PC-9 (cell line): ENCODE results near the gene CHST11. TPM values are rescaled to one million over a fixed set of nuclear protein-coding genes. Genes with fewer than 3 reads are reported as not detected.

Experiments used
- BruUV-seq: library from RNA; stranded (reverse); fragments of 400-500 nt; replicated peaks from 2 replicates; lab custom pipeline; 2021; lab: Mats Ljungman, UMichigan
- CTCF ChIA-PET: fragments of 300-600 bp; sonication (Branson Sonifier 250); formaldehyde crosslinking; loops from one replicate; lab custom pipeline; 2022; ENCODE audit warnings: antibody characterized with exemption; lab: Charles Lee
- POLR2A ChIA-PET: fragments of 300-600 bp; sonication (Branson Sonifier 250); formaldehyde crosslinking; loops from one replicate; lab custom pipeline; 2022; ENCODE audit warnings: antibody characterized with exemption; ENCODE audit not compliant: unreplicated experiment; lab: Charles Lee
- DNase-seq, 2 experiments: peaks; one replicate each; pipeline versions ENCODE4 v3.0.0 to v3.0.0-alpha.2; 2015 to 2022; ENCODE audit warnings: mixed read lengths in 1 of 2
- H2AFZ ChIP-seq: fragments of 200-600 bp; sonication (generic); 2 replicates; pipeline ENCODE4 v1.8.1; 2017; ENCODE audit warnings: antibody characterized with exemption
- H3F3A ChIP-seq: fragments of 200-600 bp; sonication (generic); 2 replicates; pipeline ENCODE4 v1.8.1; 2017; ENCODE audit warnings: antibody characterized with exemption, mild to moderate bottlenecking, low read depth; ENCODE audit not compliant: insufficient read depth
- H3K27ac ChIP-seq: fragments of 200-600 bp; sonication (generic); 2 replicates; pipeline ENCODE4 v1.6.1; 2016; ENCODE audit warnings: mixed run types
- H3K27me3 ChIP-seq: fragments of 200-600 bp; sonication (generic); 2 replicates; pipeline ENCODE4 v1.6.1; 2016; ENCODE audit warnings: low read depth, mixed run types; ENCODE audit not compliant: insufficient read depth
- H3K36me3 ChIP-seq: fragments of 200-600 bp; sonication (generic); 2 replicates; pipeline ENCODE4 v1.6.1; 2016; ENCODE audit warnings: low read depth, mixed run types
- H3K4me1 ChIP-seq: fragments of 200-600 bp; sonication (generic); replicated peaks from 2 replicates; pipeline ENCODE4 v1.6.1; 2016; ENCODE audit warnings: mixed run types; ENCODE audit not compliant: insufficient read depth
- H3K4me2 ChIP-seq: fragments of 200-600 bp; sonication (generic); 2 replicates; pipeline ENCODE4 v1.6.1; 2017; ENCODE audit warnings: mixed run types
- H3K4me3 ChIP-seq: fragments of 200-600 bp; sonication (generic); 2 replicates; pipeline ENCODE4 v1.6.1; 2016; ENCODE audit warnings: mixed run types
- H3K79me2 ChIP-seq: fragments of 200-600 bp; sonication (generic); 2 replicates; pipeline ENCODE4 v1.6.1; 2017; ENCODE audit warnings: low read depth, mixed run types
- H3K9me2 ChIP-seq: fragments of 200-600 bp; sonication (generic); 2 replicates; pipeline ENCODE4 v1.8.1; 2017; ENCODE audit warnings: mild to moderate bottlenecking; ENCODE audit not compliant: insufficient read depth
- H3K9me3 ChIP-seq: fragments of 200-600 bp; sonication (generic); 2 replicates; pipeline ENCODE4 v1.8.1; 2016; ENCODE audit warnings: low read depth; ENCODE audit not compliant: insufficient read depth
- H4K20me1 ChIP-seq: fragments of 200-600 bp; sonication (generic); 2 replicates; pipeline ENCODE4 v1.8.1; 2017; ENCODE audit not compliant: insufficient read depth
- EZH2 ChIP-seq: fragments of 200-600 bp; sonication (generic); IDR thresholded peaks from 2 replicates; pipeline ENCODE4 v1.8.0; 2017; ENCODE audit warnings: antibody characterized with exemption, low read depth
- intact Hi-C: fragments of 100-400 bp; cut with micrococcal nuclease; formaldehyde crosslinking; loops from one replicate; pipeline ENCODE4 v1.10.0; 2022; ENCODE audit not compliant: unreplicated experiment
- total RNA-seq: library from RNA; stranded (reverse); gene quantifications from 2 replicates; pipeline ENCODE4 v1.2.3, GENCODE V29; 2021
- TF ChIP-seq, protein P1 (sequence below): fragments of 200-600 bp; sonication (generic); conservative IDR thresholded peaks from 2 replicates; pipeline ENCODE4 v1.6.1; 2017; ENCODE audit warnings: mixed run types, antibody characterized with exemption, mild to moderate bottlenecking, moderate library complexity

CHST11 gene
- total RNA-seq, 1 experiment from 2014 or later = 39.9 TPM

DNA sequence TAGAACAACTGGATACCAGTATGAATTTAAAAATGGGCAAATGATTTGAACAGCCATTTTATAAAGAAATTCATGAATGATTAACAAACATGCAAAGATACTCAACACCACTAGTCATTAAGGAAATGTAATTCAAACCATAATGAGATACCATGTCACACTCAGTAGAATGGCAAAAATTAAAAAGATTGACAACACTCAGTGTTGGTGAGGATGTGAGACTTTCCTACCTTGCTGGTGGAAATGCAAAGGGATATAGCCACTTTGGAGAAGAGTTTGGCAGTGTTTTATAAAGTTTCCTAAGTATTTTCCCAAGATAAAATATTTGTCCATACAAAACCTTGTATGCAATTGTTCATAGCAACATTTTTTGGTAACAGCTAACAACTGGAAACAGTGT lies 6.0 kb upstream of the CHST11 start:
- Histone ChIP-seq H4K20me1 (no peaks in the 10 kb centered on the region), H3K4me1 (peaks cover 15% of the 10 kb centered on the region), H3K79me2 (peaks cover 3% of the 10 kb centered on the region; the same call in 1 of the 2 replicates), H3F3A (peaks cover 13% of the 10 kb centered on the region), H3K4me2 (no peak overlapping the region), H3K4me3 (no peak overlapping the region), H3K27me3 (no peaks in the 10 kb centered on the region), H3K9me3 (no peaks in the 10 kb centered on the region), H3K36me3 (no peaks in the 10 kb centered on the region), H3K9me2 (no peaks in the 10 kb centered on the region), H3K27ac (no peak overlapping the region), H2AFZ (no peak overlapping the region)
- ChIA-PET POLR2A (no interaction called here), CTCF (no interaction called here)
- TF ChIP-seq, protein P1, sequence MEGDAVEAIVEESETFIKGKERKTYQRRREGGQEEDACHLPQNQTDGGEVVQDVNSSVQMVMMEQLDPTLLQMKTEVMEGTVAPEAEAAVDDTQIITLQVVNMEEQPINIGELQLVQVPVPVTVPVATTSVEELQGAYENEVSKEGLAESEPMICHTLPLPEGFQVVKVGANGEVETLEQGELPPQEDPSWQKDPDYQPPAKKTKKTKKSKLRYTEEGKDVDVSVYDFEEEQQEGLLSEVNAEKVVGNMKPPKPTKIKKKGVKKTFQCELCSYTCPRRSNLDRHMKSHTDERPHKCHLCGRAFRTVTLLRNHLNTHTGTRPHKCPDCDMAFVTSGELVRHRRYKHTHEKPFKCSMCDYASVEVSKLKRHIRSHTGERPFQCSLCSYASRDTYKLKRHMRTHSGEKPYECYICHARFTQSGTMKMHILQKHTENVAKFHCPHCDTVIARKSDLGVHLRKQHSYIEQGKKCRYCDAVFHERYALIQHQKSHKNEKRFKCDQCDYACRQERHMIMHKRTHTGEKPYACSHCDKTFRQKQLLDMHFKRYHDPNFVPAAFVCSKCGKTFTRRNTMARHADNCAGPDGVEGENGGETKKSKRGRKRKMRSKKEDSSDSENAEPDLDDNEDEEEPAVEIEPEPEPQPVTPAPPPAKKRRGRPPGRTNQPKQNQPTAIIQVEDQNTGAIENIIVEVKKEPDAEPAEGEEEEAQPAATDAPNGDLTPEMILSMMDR = no peak
- no peak for TF ChIP-seq EZH2
- DNase-seq = no peak
- intact Hi-C loops = no loop called here
- BruUV-seq = no TSS peak

GRCh38 chr12:104452087-104452486 lies 4.7 kb upstream of the CHST11 start:
- intact Hi-C loops = no loop called here

GRCh38 chr12:104453133-104453532 lies 3.6 kb upstream of the CHST11 start:
- Histone ChIP-seq H3K27ac (no peak overlapping the region), H3K9me2 (no peaks in the 10 kb centered on the region), H3K4me1 (peaks cover 21% of the 10 kb centered on the region), H3K4me2 (no peak overlapping the region), H3K36me3 (no peaks in the 10 kb centered on the region), H3K27me3 (no peaks in the 10 kb centered on the region), H4K20me1 (no peaks in the 10 kb centered on the region), H3K4me3 (no peak overlapping the region), H3K79me2 (peaks cover 24% of the 10 kb centered on the region), H3K9me3 (no peaks in the 10 kb centered on the region), H3F3A (peaks cover 26% of the 10 kb centered on the region), H2AFZ (no peak overlapping the region)
- TF ChIP-seq EZH2 = no peak
- no peak for DNase-seq
- ChIA-PET POLR2A (no interaction called here), CTCF (no interaction called here)
- intact Hi-C loops = no loop called here
- BruUV-seq = no TSS peak

More at GRCh38 chr12:104452087-104452486, 4.7 kb upstream of the CHST11 start:
- no peaks in the 10 kb centered on the region for H3K36me3 ChIP-seq
- H3K4me3 ChIP-seq = no peak overlapping the region
- H3K4me2 ChIP-seq = no peak overlapping the region
- no peak for DNase-seq
- H3K9me2 ChIP-seq = no peaks in the 10 kb centered on the region
- TF ChIP-seq EZH2 = no peak
- TF ChIP-seq, protein P1 = no peak
- no peak overlapping the region for H2AFZ ChIP-seq
- peaks cover 25% of the 10 kb centered on the region for H3F3A ChIP-seq
- no peaks in the 10 kb centered on the region for H3K9me3 ChIP-seq
- peaks cover 14% of the 10 kb centered on the region for H3K79me2 ChIP-seq
- no peaks in the 10 kb centered on the region for H3K27me3 ChIP-seq
- H3K4me1 ChIP-seq = peaks cover 21% of the 10 kb centered on the region
- POLR2A ChIA-PET = no interaction called here
- CTCF ChIA-PET = no interaction called here
- no peaks in the 10 kb centered on the region for H4K20me1 ChIP-seq
- BruUV-seq = no TSS peak
- no peak overlapping the region for H3K27ac ChIP-seq

DNA sequence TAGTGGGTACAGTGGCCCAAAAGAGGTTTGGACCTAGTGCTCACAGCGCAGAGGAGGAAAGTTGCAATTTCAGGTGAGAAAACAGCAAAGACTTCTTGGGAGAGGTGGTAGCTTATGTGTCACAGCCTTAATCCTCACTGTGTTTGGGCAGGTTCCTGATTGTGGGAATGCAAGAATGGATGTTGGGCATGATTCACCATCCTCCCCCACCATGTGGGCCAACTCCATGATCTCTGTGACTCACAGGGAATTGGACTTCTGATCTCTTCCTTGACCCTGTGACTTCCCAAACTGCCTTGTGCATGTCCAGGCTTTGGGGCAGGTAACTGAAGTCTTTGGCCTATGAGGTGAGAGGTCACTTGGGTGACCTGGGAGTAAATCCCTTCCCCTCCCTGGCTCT lies 1.8 kb upstream of the CHST11 start:
- H3K27ac ChIP-seq = peak overlapping the region; percentile 66
- no TSS peak for BruUV-seq

More for the DNA sequence above, 1.8 kb upstream of the CHST11 start:
- no peak overlapping the region for H2AFZ ChIP-seq
- peaks cover 43% of the 10 kb centered on the region for H3K79me2 ChIP-seq
- H3K9me2 ChIP-seq = no peaks in the 10 kb centered on the region
- no peaks in the 10 kb centered on the region for H4K20me1 ChIP-seq
- TF ChIP-seq, protein P1 = no peak
- no peak for TF ChIP-seq EZH2
- peaks cover 27% of the 10 kb centered on the region for H3K4me1 ChIP-seq
- H3K36me3 ChIP-seq = no peaks in the 10 kb centered on the region
- H3K4me2 ChIP-seq = peak overlapping the region; percentile 79
- no peaks in the 10 kb centered on the region for H3K9me3 ChIP-seq
- H3K4me3 ChIP-seq = no peak overlapping the region; the same call in 1 of the 2 replicates
- CTCF ChIA-PET = interaction anchor here (0.6 kb wide), 1 partner anchor 39 kb away, joined by 5 read pairs; no protein-coding TSS in a partner anchor
- peaks cover 26% of the 10 kb centered on the region for H3F3A ChIP-seq
- no peaks in the 10 kb centered on the region for H3K27me3 ChIP-seq
- POLR2A ChIA-PET = interaction anchor here (0.6 kb wide), 1 partner anchor 149 kb away, joined by 3 read pairs; no protein-coding TSS in a partner anchor
- DNase-seq = peak; percentile 49 to 86
- intact Hi-C loops = loop anchor here (1.0 to 5.0 kb wide), 2 partner anchors 47 to 147 kb away; no protein-coding TSS in a partner anchor
